Hematopoietic multipotent progenitor cell treated with erythropoietin and hydrocortisone succinate and interleukin-3 and kit ligand, for 15 days (in vitro differentiated cells): ENCODE data around the gene PPP1CC.
"Not testable (repeated sequence)": the region's sequence is repeated elsewhere in the genome, so short reads cannot be mapped to it uniquely, and the experiment has no call there.

Source experiments
- DNase-seq: peaks from one replicate; pipeline ENCODE4 v3.0.0-alpha.2; 2015; ENCODE audit warnings: low spot score

Gene PPP1CC

GRCh38 chr12:110742718-110743570 lies at the start of gene PPP1CC:
PPP1CC (minus strand) TSS chr12:110742891; CDS start chr12:110742707, 184 bp downstream.
- DNase-seq = peak; percentile 93

GRCh38 chr12:110791589-110791988 lies 48.9 kb upstream of the PPP1CC start:
- no peak for DNase-seq

GRCh38 chr12:110790301-110790700 lies 47.6 kb upstream of the PPP1CC start:
- no peak for DNase-seq

- no peak for DNase-seq
Observed at GRCh38 chr12:110786012-110786411, 43.3 kb upstream of the PPP1CC start.

- DNase-seq = no peak
Observed at GRCh38 chr12:110785240-110785639, 42.5 kb upstream of the PPP1CC start.

GRCh38 chr12:110782922-110783321 lies 40.2 kb upstream of the PPP1CC start:
- no peak for DNase-seq

- DNase-seq = no peak
Observed at GRCh38 chr12:110782094-110782493, 39.4 kb upstream of the PPP1CC start.

GRCh38 chr12:110780448-110780847 lies 37.8 kb upstream of the PPP1CC start:
- DNase-seq = no peak

GRCh38 chr12:110778833-110779577 lies 36.3 kb upstream of the PPP1CC start:
- no peak for DNase-seq

- DNase-seq = no peak
Observed at GRCh38 chr12:110776410-110776809, 33.7 kb upstream of the PPP1CC start.

GRCh38 chr12:110775997-110776396 lies 33.3 kb upstream of the PPP1CC start:
- DNase-seq = no peak

- no peak for DNase-seq
Observed at GRCh38 chr12:110774824-110775223, 32.1 kb upstream of the PPP1CC start.

- no peak for DNase-seq
Observed at GRCh38 chr12:110768960-110769359, 26.3 kb upstream of the PPP1CC start.

GRCh38 chr12:110767863-110768262 lies 25.2 kb upstream of the PPP1CC start:
- DNase-seq = no peak

- no peak for DNase-seq
Observed at GRCh38 chr12:110766311-110767154, 23.8 kb upstream of the PPP1CC start.

GRCh38 chr12:110765572-110765971 lies 22.9 kb upstream of the PPP1CC start:
- DNase-seq = not testable (repeated sequence)

- DNase-seq = no peak
Observed at GRCh38 chr12:110765111-110765510, 22.4 kb upstream of the PPP1CC start.

- DNase-seq = no peak
Observed at GRCh38 chr12:110763583-110763982, 20.9 kb upstream of the PPP1CC start.

GRCh38 chr12:110762891-110763290 lies 20.2 kb upstream of the PPP1CC start:
- no peak for DNase-seq

- no peak for DNase-seq
Observed at GRCh38 chr12:110760204-110760609, 17.5 kb upstream of the PPP1CC start.

GRCh38 chr12:110758922-110759321 lies 16.2 kb upstream of the PPP1CC start:
- DNase-seq = no peak

- DNase-seq = no peak
Observed at GRCh38 chr12:110756611-110757010, 13.9 kb upstream of the PPP1CC start.
